Gastrocnemius medialis (tissue), 4 donors: ENCODE measurements around the gene GOLGA8S. TPM values are rescaled to one million over a fixed set of nuclear protein-coding genes. Genes with fewer than 3 reads are reported as not detected.
"Not testable (repeated sequence)": the region's sequence is repeated elsewhere in the genome, so short reads cannot be mapped to it uniquely, and the experiment has no call there.

ENCODE experiments used
- ATAC-seq, 2 donors: fragments of 150-250 bp; one replicate each; pipeline ENCODE4 v1.9.1; 2016
- DNase-seq, 2 donors: peaks; one replicate each; pipeline ENCODE4 v3.0.0-alpha.2; 2019
- H3K27ac ChIP-seq, 4 donors: fragments of 200-600 bp; sonication (generic); 1 replicate in 1 of 4; 2 replicates in 3 of 4; pipeline ENCODE4 v1.5.1; 2016 to 2018; ENCODE audit warnings: mild to moderate bottlenecking in 2 of 4, moderate library complexity in 1 of 4
- H3K27me3 ChIP-seq, 3 donors: fragments of 200-600 bp; sonication (generic) in 2 of 3; 1 replicate in 1 of 3; 2 replicates in 2 of 3; pipeline versions ENCODE4 v1.5.1 to v1.6.0; 2016 to 2019; ENCODE audit warnings: mild to moderate bottlenecking in 1 of 3, moderate library complexity in 1 of 3
- H3K36me3 ChIP-seq, 2 donors: fragments of 200-600 bp; sonication (generic) in 1 of 2; one replicate each; pipeline ENCODE4 v1.5.1; 2017 to 2018
- H3K4me1 ChIP-seq, 2 donors: fragments of 200-600 bp; sonication (generic) in 1 of 2; one replicate each; pipeline ENCODE4 v1.5.1; 2016 to 2017; ENCODE audit warnings: mild to moderate bottlenecking in 2 of 2
- H3K4me3 ChIP-seq, 4 donors: fragments of 200-600 bp; sonication (generic) in 3 of 4; 1 replicate in 1 of 4; 2 replicates in 3 of 4; pipeline ENCODE4 v1.5.1; 2016 to 2019; ENCODE audit warnings: mild to moderate bottlenecking in 2 of 4
- H3K9me3 ChIP-seq, 3 donors: fragments of 200-600 bp; sonication (generic) in 2 of 3; 1 replicate in 1 of 3; 2 replicates in 2 of 3; pipeline ENCODE4 v1.5.1; 2016 to 2019
- POLR2A ChIP-seq, 2 donors: fragments of 450-650 bp; IDR thresholded peaks; one replicate each; pipeline ENCODE4 v1.6.1; 2017; ENCODE audit warnings: antibody characterized with exemption in 2 of 2, mild to moderate bottlenecking in 2 of 2, moderate library complexity in 2 of 2
- in situ Hi-C, 4 donors: fragments of 200-750 bp; cut with MboI; loops; one replicate each; pipeline versions ENCODE4 v1.15.0 to v1.8.0; 2017; ENCODE audit warnings: low sequenced_read_pairs in 4 of 4
- intact Hi-C: fragments of 100-400 bp; cut with DNase I; formaldehyde crosslinking; loops from one replicate; pipeline ENCODE4 v1.15.1; 2023; ENCODE audit warnings: low total_unique reads
- total RNA-seq, 4 donors: library from RNA; depleted of rRNA; stranded (reverse); fragments of >200 nt; gene quantifications; one replicate each; pipeline versions ENCODE4 v1.1.0 to v1.2.3, GENCODE V29; 2016
- TF ChIP-seq, protein P1 (sequence below), 5 experiments: fragments of 450-650 bp in 3 of 5; fragments of 200-600 bp in 2 of 5; sonication (generic) in 2 of 5; IDR thresholded peaks in 4 of 5; conservative IDR thresholded peaks in 1 of 5; 1 replicate in 4 of 5; 2 replicates in 1 of 5; pipeline ENCODE4 v1.5.1; 2016 to 2019; ENCODE audit warnings: antibody characterized with exemption in 5 of 5, mild to moderate bottlenecking in 3 of 5, moderate library complexity in 3 of 5

GOLGA8S gene
- total RNA-seq, 4 donors from 2014 or later, result 0.20 TPM; not detected in 3

DNA sequence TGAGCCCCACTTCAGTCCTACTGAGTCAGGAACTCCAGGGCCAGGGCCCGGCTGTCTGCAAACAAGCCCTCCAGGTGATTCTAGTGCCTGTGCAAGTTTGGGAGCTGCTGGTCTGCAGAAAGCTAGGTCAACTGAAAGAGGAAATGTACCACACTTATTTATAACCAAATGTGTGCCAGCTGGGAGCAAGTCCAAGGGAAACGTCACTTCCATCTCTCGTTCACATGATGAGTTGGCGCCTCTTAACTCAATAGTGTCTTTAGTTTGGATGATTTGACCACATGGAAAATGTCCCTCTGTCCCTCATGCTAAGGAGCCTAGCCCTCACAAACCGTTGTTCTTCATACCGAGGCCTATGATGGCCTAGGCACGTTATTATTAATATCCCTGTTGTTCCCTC, 43.2 kb downstream of the GOLGA8S start:
- no peak for ATAC-seq
- Histone ChIP-seq H3K9me3 (no peaks in the 10 kb centered on the region), H3K27me3 (no peaks in the 10 kb centered on the region), H3K36me3 (no peaks in the 10 kb centered on the region), H3K27ac (no peak overlapping the region), H3K4me3 (no peak overlapping the region), H3K4me1 (no peaks in the 10 kb centered on the region)
- in situ Hi-C loops, result no loop called here
- DNase-seq, result no peak
- intact Hi-C loops, result no loop called here
- TF ChIP-seq, protein P1, sequence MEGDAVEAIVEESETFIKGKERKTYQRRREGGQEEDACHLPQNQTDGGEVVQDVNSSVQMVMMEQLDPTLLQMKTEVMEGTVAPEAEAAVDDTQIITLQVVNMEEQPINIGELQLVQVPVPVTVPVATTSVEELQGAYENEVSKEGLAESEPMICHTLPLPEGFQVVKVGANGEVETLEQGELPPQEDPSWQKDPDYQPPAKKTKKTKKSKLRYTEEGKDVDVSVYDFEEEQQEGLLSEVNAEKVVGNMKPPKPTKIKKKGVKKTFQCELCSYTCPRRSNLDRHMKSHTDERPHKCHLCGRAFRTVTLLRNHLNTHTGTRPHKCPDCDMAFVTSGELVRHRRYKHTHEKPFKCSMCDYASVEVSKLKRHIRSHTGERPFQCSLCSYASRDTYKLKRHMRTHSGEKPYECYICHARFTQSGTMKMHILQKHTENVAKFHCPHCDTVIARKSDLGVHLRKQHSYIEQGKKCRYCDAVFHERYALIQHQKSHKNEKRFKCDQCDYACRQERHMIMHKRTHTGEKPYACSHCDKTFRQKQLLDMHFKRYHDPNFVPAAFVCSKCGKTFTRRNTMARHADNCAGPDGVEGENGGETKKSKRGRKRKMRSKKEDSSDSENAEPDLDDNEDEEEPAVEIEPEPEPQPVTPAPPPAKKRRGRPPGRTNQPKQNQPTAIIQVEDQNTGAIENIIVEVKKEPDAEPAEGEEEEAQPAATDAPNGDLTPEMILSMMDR (IDR thresholded peaks at IDR 0.05 in 4 of 5, conservative IDR thresholded peaks at IDR 0.05 in 1 of 5), result no peak
- no peak for TF ChIP-seq POLR2A (IDR thresholded peaks at IDR 0.05)

DNA sequence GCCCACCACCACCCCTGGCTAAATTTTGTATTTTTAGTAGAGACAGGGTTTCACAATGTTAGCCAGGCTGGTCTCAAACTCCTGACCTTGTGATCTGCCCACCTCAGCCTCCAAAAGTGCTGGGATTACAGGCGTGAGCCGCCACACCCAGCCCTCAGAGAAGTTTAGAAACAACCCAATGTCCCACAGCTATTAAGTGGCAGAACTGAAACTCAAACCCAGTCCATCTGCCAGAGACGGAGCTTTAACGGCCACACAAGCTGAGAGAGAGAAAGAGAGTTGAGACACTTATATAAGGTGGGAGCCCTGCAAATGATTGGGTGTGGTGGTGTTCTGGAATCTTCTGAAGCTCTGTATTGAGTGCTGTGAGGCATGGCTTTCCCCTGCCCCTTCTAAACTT, 43.8 kb downstream of the GOLGA8S start:
- H3K9me3 ChIP-seq, H3K27me3 ChIP-seq, DNase-seq, H3K4me1 ChIP-seq, H3K27ac ChIP-seq, H3K36me3 ChIP-seq, H3K4me3 ChIP-seq, intact Hi-C loops, ATAC-seq, in situ Hi-C loops: not testable (repeated sequence)

DNA sequence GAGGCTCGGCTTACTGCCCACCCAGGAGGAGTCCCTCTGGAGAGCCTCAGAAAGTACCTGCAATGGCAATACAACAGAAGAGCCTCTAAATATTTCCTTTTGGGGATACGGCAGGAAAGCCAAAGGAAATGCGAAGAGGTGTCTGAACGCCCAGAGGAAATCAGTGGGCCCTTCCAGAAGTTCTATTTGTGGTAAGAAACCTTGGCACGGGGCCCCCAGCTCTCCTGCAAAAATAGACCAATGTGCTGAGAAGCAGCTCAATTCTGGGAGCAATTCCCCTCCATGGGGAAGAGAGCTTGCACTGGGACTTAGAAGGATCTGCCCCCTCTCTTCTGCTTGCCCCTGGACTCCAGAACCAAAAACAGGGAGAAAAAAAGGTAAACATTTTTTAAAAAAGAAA, 44.7 kb downstream of the GOLGA8S start:
- DNase-seq, H3K4me3 ChIP-seq, ATAC-seq, intact Hi-C loops, in situ Hi-C loops, H3K9me3 ChIP-seq, H3K27me3 ChIP-seq, H3K27ac ChIP-seq, H3K36me3 ChIP-seq, H3K4me1 ChIP-seq: not testable (repeated sequence)

DNA sequence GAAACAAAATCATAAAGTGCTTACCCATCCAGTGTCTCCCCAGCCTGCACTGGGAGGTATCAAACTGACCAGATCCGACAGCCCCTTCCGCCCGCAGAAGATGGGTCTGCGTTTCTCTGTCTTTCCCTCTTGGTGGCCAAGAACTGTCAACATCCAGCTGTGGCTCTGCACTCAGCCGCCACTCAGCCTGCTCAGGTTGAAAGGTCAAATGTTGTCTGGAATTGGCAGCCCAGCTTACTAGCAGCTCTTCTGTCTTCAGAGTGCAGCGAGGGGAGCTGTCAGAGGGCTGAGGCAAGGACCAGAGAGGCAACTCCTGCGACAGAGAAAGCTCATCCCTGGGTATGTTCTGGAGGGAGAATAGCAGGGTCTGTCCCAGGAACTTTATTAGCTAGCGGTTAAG, 47.1 kb downstream of the GOLGA8S start:
- intact Hi-C loops, result no loop called here
- Histone ChIP-seq H3K4me1 (no peaks in the 10 kb centered on the region), H3K4me3 (no peak overlapping the region), H3K27ac (no peak overlapping the region), H3K36me3 (no peaks in the 10 kb centered on the region), H3K27me3 (no peaks in the 10 kb centered on the region), H3K9me3 (no peaks in the 10 kb centered on the region)
- in situ Hi-C loops, result no loop called here
- DNase-seq (no peak), ATAC-seq (no peak)
- TF ChIP-seq POLR2A (IDR thresholded peaks at IDR 0.05), result no peak
- TF ChIP-seq, protein P1 (IDR thresholded peaks at IDR 0.05 in 4 of 5, conservative IDR thresholded peaks at IDR 0.05 in 1 of 5), result no peak

DNA sequence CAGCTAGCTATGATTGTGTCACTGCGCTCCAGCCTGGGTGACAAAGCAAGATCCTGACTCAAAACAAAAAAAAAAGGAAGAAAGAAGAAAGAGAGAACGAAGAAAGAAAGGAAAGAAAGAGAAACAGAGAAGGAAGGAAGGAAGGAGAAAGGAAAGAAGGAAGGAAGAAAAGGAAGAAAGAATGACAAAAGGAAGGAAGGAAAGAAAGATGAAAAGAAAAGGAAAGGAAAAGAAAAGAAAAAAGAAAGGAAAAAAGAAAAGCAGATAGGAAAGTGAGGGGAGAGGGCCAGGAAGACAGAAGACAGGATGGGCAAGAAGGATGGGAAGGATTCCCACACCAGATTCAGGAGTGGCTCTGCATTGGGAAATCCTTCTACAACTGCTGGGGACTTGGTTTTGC, 47.6 kb downstream of the GOLGA8S start:
- no peaks in the 10 kb centered on the region for H3K9me3 ChIP-seq
- no peak overlapping the region for H3K27ac ChIP-seq
- no peaks in the 10 kb centered on the region for H3K36me3 ChIP-seq
- ATAC-seq, result no peak
- TF ChIP-seq POLR2A (IDR thresholded peaks at IDR 0.05), result no peak
- TF ChIP-seq, protein P1 (IDR thresholded peaks at IDR 0.05 in 4 of 5, conservative IDR thresholded peaks at IDR 0.05 in 1 of 5), result no peak
- H3K4me3 ChIP-seq, result no peak overlapping the region
- intact Hi-C loops (no loop called here), in situ Hi-C loops (no loop called here)
- H3K4me1 ChIP-seq, result no peaks in the 10 kb centered on the region
- H3K27me3 ChIP-seq, result no peaks in the 10 kb centered on the region
- DNase-seq, result no peak

DNA sequence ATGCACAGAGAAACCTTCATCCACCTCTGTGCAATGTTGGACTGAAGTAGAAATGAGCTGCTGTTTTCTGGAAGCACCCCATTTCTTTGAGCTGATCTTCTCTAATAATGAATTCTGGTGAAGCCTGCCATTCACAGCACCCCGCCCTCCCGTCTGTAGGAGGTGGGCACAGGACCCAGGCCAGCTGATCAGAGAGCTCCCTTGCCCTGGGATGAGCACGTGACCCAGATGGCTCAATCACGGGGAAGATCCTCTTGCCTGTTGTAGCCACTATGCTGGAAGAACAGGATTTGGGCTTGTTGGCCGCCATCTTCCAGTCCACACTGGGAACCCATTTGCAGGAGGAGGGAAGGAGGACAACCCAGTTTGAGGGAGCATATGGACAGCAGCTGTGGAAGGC, 48.0 kb downstream of the GOLGA8S start:
- ATAC-seq, result no peak
- no peak for TF ChIP-seq POLR2A (IDR thresholded peaks at IDR 0.05)
- TF ChIP-seq, protein P1 (IDR thresholded peaks at IDR 0.05 in 4 of 5, conservative IDR thresholded peaks at IDR 0.05 in 1 of 5), result no peak
- H3K27ac ChIP-seq, result no peak overlapping the region
- no peaks in the 10 kb centered on the region for H3K4me1 ChIP-seq
- H3K9me3 ChIP-seq, result no peaks in the 10 kb centered on the region
- no peaks in the 10 kb centered on the region for H3K27me3 ChIP-seq
- no peak overlapping the region for H3K4me3 ChIP-seq
- in situ Hi-C loops, result no loop called here
- H3K36me3 ChIP-seq, result no peaks in the 10 kb centered on the region
- no peak for DNase-seq
- intact Hi-C loops, result no loop called here
